Measurements from ENCODE around the gene ARF4.
A peak's percentile ranks its signal among the peaks of the same experiment; 100 is the strongest.

The ARF4 gene

DNA sequence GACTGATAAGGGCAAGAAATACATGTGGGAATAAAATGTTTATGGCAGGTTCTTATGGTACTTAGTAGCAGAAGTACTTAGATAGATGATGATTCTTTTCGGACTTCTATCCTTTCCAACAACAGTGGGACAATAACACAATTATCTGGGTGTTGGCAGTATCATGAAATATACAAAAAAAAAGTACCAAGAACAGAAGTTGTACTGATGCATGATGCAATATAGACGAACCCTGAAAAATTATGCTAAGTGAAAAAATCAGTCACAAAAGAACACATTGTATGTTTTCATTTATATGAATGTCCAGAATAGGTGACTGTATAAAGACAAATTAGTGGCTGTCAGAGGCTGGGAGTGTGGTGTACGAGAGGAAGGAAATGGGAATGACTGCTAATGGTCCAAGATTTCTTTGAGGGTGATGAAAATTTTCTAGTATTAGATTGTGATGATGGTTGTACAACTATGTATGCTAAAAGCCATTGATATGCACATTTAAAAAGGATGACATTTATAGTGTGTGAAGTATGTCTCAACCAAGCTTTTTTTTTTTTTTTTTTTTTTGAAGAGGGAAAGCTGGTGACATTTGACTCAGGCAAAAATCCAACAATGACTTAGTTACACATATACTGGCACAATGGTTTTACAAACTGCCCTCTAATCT, 21.0 kb downstream of the ARF4 start:
- DNase-seq = no peak

DNA sequence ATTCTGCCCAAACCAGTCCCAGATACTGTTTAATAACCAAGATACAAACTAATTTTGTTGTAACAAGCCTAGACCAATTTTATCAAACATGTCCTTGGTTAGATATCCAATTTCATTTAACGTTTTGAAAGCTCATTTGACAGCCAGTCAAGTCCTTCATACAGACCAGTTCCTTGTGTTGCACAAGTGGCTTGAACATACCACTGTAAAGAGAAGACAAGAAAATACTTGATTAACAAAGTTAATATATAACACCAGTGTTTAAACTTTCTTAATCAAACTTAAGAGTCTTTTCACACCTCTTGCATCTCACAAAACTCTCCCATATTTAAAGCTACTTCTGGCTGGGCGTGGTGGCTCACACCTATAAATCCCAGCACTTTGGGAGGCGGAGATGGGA, 25.0 kb downstream of the ARF4 start:
- no peak for DNase-seq

DNA sequence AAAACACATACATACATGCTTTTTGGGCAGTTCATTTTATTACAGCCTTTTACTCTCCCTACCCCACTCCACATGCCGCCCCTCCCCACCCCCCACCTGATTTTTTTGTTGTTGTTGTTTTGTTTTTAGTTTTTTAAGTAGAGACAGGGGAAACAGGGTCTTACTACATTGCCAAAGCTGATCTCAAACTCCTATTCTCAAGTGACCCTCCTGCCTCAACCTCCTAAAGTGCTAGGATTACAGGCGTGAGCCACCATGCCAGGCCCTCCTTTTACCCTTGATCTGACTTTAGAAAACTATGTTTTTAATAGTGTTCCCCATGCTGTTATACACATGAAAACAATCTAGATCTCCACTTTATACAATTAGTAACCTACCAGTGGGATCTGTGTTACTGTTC, 26.3 kb downstream of the ARF4 start:
- no peak for DNase-seq

DNA sequence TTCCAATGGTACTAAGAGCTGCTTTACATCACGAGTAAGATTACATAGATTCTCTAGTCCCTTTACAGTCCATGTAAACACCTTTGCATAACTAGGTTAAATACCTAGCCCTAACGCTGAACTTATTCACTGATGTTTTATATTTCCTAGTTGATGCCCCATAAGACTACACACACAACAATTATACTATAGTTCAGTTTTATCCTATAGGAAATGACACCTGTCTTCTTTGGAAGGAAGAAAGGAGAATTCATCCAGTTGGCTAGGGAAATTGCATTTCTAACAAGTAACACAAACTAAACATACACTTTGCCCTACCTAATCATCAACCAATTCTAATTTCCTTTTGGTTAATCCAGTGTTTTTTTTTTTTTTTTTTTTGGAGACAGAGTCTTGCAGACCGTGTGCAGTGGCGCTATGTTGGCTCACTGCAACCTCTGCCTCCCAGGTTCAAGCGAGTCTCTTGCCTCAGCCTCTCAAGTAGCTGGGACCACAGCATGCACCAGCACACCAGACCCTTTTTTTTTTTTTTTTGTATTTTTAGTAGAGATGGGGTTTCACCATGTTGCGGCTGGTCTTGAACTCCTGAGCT, 27.2 kb downstream of the ARF4 start:
- DNase-seq = no peak

DNA sequence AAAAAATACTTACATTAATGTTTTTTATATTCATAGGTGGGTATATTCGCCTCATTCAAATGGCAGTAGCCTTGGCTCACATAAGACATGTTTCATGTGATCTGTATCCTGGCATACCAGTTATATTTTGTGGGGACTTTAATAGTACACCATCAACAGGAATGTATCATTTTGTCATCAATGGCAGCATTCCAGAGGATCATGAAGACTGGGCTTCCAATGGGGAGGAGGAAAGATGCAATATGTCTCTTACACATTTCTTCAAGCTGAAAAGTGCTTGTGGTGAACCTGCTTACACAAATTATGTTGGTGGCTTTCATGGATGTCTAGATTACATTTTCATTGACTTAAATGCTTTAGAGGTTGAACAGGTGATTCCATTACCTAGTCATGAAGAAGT, 37.6 kb downstream of the ARF4 start:
- DNase-seq = no peak

DNA sequence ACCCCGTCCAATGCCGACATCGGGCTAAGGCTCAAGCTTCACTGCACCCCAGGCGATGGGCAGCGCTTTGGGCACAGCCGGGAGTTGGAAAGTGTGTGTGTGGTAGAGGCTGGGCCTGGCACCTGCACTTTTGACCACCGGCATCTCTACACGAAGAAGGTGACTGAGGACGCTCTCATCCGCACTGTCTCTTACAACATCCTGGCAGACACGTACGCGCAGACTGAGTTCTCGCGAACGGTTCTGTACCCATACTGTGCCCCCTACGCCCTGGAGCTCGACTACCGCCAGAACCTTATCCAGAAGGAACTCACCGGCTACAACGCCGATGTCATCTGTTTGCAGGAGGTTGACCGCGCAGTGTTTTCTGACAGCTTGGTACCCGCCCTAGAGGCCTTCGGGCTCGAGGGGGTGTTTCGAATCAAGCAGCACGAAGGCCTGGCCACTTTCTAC, 40.0 kb downstream of the ARF4 start:
- DNase-seq = peak; percentile 49

DNA sequence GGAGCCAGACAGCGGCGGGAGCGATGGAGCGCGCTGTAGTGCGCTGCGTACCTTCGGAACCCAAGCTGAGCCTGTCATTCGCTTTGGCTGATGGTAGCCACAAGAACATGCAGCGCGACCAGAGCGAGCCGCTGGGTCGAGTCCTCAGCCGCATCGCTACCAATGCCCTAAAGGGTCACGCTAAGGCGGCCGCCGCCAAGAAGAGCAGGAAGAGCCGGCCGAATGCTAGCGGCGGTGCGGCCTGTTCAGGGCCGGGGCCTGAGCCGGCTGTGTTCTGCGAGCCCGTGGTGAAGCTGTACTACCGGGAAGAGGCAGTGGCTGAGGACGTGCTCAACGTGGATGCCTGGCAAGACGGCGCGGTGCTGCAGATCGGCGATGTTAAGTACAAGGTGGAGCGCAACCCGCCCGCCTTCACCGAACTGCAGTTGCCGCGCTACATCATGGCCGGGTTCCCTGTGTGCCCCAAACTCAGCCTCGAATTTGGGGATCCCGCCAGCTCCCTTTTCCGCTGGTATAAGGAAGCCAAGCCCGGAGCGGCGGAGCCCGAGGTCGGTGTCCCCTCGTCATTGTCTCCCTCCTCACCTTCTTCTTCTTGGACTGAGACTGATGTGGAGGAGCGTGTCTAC, 40.6 kb downstream of the ARF4 start:
- no peak for DNase-seq

DNA sequence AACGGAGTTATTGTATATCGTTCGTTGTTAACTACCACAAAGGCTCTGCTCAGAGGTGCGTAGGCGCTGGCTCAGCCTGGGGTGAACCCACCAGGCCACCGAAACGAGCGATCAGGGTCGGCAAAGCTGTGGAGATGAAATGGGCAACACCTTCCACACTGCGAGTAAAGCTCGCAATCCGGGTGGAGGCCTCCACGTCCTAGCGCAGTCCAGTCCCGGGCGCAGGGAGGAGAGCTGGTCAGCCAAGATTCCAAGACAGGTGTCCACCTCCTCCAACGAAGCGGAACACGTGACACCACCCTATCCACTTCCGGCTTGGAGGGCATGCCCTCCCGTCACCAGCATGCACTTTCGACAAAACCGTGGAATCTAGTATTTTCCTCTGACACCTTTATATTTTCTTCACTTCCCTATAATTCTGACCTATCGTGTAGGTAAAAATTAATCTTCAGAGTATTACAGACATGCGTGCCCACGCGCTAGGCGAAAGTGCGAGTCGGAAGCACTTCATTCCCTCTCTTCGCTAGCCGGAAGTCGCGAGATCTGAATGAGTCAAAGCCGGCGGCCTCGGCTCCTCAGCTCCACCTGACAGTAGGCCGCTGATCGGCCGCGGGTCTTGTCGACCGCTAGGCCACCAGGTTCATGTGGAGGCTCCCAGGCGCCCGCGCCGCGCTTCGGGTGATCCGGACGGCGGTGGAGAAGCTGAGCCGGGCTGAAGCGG, 41.2 kb downstream of the ARF4 start, which contains the start of gene PDE12:
Gene PDE12, plus strand, starts transcription at position 537 of the 721 bp plus-strand sequence. Its CDS starts 106 bp downstream, at position 643.
- DNase-seq = peak; percentile 89

DNA sequence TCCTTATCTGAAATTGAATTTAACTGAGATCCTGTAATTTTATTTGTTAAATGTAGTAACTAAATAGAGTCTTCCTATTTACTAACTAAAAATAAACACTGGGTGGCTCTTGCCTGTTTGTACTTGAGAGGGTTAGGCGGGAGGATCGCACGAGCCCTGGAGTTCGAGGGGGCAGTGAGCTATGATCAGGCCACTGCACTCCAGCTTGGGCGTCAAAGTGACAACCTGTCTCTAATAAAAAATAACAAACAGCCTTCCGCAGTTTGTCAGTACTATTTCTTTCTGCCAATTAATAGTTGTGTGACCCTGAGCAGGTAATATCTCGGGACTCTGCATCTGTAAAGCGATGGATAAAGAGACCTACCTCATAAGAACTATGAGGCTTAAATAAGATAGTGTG, 41.8 kb downstream of the ARF4 start:
- DNase-seq = no peak

DNA sequence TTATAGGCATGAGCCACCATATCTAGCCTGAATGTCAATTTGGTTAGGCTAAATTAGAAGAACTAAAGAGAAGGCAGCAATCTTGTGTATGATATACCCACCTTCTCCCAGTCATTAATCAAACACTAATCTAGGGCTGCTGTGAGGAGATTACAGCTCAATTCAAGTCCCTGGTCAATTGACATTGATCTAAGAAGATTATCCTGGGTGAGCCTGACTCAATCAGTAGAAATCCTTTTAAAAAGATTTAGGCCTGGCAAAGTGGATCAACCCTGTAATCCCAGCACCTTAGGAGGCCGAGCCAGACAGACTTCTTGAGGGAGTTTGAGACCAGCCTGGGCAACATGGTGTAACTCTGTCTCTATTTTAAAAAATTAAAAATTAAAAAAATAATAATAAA, 50.5 kb downstream of the ARF4 start:
- DNase-seq = no peak

DNA sequence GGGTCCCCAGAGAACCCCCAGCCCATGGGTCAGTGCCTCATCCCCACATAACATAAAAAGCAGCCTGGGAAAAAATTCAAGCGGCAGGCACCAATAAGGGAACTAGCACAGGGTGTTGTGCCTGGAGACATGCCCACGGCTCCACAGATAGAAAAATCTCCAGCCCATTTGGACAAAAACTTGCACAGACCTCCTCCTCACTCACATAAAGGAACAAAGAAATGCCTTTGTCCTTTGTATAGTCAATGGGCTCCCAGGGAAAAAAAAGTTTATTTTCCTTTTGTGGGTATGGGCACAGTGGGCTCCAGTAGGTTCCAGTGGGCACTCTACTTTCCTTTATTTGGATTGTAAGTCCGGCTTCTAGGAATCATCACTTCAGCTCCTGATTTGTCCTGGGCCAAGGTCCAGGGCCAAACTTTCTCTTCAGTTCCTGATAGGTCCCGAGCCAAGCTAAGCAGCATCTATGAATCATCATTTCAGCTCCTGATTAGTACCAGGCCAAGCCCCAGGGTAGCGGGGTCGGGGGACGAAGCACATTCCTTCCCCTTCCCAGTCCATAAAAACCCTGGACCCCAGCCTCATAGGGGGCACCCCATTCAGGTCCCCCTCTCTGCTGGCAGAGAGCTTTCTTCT, 51.4 kb downstream of the ARF4 start:
- DNase-seq = no peak

DNA sequence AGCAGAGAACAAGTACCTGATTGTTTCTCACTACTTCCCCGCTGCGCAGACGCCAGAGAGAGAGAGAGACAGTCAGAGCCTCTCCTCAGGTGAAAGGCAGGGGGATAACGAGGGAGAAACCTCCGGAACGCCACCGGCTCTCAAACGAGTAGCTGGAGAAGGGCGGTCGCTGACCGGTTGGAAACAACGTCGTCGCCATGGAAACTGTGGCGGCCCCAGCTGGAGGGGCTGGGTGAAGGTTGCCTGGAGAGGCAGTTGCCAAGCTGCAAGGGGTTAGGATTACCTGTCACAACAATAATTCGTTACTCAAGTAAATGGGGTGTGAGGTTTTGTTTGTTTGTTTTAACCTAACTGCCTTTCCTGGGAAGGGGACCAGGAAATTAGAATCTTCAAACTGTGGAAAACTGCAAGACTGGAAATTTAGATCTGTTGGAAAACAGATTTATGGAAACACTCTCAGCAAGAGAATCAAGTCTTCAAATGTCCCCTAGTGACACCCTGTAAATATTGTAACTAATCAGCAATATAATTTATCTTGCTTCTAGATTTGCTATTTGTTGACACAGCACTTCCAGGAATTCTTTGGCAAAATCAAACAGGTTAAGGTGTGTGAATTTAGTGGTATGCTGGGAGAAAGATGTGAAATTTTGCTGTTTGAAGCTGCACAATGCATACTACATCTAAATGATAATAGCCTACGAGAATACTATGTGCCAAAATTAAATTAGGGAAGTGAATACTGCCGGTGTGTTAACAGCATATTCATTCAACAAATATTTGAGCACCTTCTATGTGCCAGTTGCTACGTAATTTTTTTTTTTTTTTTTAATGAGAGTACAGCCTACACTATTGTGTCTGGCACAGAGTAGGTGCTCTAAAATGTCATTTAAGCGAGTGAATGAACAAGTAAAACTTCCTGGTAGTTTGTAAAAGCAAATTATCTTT, 52.7 kb downstream of the ARF4 start, which contains the start of gene DNAH12:
Gene DNAH12, minus strand, starts transcription at position 164 of the 945 bp plus-strand sequence. CDS start 1,474 bp downstream, outside the sequence.
- no peak for DNase-seq

DNA sequence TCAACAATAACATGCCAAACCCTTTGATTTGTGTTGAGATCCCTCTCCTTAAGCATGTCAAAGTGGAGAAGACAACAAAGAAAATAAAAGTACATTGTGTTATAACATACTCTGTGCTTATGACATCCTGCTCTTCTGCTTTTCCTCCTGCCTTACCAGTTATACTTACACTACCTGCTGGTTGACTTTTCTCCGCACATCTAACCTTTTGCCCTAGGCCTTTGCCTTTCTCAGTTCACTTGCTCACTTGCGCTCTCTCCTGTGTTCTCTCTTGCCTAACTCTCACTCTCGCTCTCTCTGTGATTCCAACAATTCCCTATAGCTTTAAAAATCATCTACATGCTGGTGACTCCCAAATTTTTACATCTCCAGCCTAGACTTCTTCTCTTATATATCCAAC, 58.7 kb downstream of the ARF4 start:
- no peak for DNase-seq

DNA sequence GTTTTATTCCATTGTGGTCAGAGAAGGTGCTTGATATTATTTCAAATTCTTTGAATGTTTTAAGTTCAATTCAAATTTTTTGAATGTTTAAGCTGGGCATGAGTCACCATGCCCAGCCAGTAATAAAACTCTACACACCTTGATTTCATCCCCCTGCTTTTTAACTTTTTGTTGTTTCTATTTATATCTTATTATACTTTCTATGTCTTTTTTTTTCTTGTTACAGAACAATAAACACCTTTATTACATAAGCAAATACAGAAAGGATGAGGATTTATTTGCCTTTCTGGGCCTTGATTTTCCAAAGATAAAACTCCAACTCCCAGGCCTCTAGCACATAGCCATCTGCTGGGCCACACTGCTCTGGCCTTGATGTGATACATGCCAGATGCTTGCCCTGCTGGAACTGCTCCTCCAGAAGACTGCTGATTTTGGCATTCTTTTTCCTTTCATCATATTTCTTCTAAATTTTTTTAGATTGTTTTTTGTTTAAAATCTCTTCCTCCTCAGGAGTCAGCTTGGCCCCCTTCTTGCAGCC, 67.0 kb downstream of the ARF4 start:
- DNase-seq = no peak

Data from CD4-positive, alpha-beta T cell treated with Interleukin-17A for 1 hour (primary cell).